GM12872 (cell line): ENCODE data around the gene PTP4A2.
A peak's percentile ranks its signal among the peaks of the same experiment; 100 is the strongest.

Experiments used
- CTCF ChIP-seq: IDR thresholded peaks from 3 replicates; pipeline ENCODE4 v1.5.1; 2011; ENCODE audit warnings: low read depth, mild to moderate bottlenecking, low read length, moderate library complexity; ENCODE audit not compliant: insufficient read depth

PTP4A2 gene

GRCh38 chr1:31944205-31945089, 6.3 kb upstream of the PTP4A2 start:
- TF ChIP-seq CTCF = no peak

GRCh38 chr1:31943546-31944184, 5.5 kb upstream of the PTP4A2 start:
- no peak for TF ChIP-seq CTCF

GRCh38 chr1:31939484-31940329, 1.5 kb upstream of the PTP4A2 start:
- TF ChIP-seq CTCF = peak; percentile 70

DNA sequence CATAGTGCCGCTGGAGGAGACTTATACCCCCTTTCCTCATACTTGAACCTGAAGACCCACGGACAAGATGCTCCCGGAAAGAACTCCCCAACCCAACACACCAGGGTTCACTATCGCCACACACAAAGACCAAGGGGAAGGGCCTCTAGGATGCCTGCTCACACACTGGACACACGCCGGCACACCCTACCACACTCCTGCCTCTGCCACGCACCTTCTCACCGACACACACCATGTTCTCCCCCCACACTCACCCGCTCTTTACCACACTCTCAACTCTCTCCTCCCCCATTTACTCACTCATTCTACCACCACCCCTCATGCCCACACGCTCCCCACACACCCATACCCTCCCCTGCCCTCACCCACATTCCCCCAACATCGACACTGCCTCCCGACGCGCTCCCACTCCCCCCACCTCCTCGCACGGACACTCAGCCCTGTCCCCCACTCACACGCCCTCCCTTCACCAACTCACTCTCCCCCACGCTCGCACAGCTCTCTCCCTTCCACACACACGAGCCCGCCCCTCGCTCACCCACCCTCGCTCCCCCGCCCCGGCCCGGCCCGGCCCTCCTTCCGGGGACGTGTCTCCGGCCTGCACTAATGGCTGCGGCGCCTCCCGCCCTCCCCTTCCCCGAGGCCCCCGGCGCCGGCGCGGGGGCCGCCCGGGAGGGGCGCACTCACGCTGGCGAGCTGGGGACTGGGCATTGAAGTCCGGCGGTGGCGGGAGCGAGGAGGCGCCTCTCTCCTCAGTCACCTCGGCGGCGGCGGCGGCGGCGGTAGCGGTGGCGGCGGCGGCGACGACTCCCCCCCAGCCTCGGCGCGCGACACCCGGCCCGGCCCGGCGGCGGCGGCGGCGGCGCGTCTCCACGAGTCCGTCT, 626 bp downstream of the PTP4A2 start:
- no peak for TF ChIP-seq CTCF

GRCh38 chr1:31936981-31937299, 1.2 kb downstream of the PTP4A2 start:
- TF ChIP-seq CTCF = no peak

DNA sequence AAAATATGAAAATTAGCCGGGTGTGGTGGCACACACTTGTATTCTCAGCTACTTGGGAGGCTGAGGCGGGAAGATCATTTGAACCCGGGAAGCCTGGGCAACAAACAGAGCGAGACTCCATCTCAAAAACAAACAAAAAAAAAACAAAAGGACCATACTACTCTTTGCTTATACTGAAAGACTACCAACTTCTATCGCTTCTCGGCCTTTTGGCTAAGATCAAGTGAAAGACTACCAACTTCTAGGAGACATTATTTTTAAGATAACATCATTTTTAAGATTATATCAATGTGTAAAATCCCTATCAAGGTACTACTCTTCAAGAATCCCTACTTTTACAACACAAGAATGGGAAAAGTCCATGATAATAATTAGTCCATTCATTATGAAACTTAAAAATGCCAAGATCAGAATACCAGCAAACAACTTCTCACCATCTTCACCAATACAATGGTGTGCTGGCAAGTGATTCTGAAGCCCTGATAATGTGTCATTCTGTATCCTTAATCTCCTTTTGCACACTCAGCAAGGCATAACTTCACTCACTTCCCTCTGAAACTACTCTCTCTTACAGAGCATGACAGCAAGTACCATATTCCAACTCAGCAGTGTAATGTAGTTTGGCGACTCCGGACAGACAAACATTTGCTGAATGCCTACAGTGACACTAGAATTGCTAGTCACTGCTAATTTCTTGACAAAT, 1.7 kb downstream of the PTP4A2 start:
- TF ChIP-seq CTCF = no peak
